ENCODE data around the gene LIPI. TPM values are rescaled to one million over a fixed set of nuclear protein-coding genes. Genes with fewer than 3 reads are reported as not detected.

Gene LIPI
- total RNA-seq, 1 experiment from 2014 or later, result not detected

Small RNA genes lying within 50 kb of the gene (small RNA-seq; reads per million reads assigned to genes)
- gene RF01518, result not detected
- gene RNA5SP488, result not detected

Other genes starting within 250 kb of the LIPI start
- gene RBM11, start 5.2 kb upstream of the LIPI start, total RNA-seq (2014; rRNA removed; shearing (Covaris generic); ENCODE audit: low replicate concordance), result not detected in 2 replicates
- 18.3 and 43.6 TPM in 2 replicates for gene HSPA13, start 172.2 kb upstream of the LIPI start, total RNA-seq (2014; rRNA removed; shearing (Covaris generic); ENCODE audit: low replicate concordance)